Stimulated activated CD4-positive, alpha-beta T cell treated with anti-CD3 and anti-CD28 coated beads, Interleukin-1b, Interleukin-23, amount 100 ng/mL, for 1 hour (primary cell): ENCODE results near the gene ISCA1.

Source experiments
- DNase-seq, 2 donors: peaks; one replicate each; pipeline ENCODE4 v3.0.0-alpha.2; 2020; ENCODE audit warnings: low read depth in 2 of 2

ISCA1 gene

DNA sequence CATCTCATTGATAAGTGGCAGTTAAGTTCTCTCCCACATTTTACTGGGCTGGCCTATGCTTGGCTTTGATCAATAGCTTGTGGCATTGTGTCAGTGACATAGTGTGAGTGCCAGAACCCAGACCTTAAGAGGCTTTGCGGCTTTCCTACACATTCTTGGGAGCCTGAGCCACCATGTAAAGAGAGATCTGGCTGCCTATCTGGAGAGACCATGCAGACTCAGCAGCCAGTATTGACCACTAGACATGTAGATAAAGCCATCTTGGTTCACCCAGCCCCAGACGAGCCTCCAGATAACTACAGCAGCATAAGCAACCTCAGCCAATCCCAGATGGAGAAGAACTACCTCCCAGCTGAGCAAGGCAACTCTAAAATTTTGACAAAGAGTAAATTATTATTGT lies 51.5 kb downstream of the ISCA1 start:
- no peak for DNase-seq

DNA sequence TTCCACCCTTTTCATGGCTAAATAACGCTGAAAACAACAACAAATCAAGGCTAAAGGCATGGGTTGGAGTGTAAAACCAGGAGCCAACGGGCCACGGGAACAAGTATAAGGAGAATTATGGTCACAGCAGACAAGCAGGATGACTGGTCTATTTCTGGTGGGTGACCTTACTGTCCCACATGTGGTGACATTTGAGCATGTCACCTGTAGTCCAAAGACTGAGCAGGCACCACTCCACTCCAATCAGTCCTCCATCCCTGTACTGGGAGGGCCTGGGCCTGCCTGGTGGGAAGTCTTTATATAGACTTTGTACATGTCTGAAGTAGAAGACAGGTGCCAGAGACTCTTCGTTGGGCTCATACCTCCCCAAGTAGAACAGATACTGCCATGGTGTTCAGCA lies 59.7 kb downstream of the ISCA1 start:
- DNase-seq, result no peak

DNA sequence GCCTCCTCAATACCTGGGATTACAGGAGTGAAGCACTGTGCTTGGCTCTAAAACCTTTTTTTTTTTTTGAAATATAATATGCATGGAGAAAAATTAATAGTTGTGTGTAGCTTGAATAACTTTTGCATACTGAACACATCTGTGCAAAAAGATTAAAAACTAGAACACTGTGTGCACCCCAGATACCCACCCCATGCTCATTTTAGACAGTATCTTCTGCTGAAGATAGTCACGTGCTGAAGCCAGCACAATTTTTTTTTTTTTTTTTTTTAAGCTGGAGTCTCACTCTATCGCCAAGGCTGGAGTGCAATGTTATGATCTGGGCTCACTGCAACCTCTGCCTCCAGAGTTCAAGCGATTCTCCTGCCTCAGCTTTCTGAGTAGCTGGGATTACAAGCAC lies 62.7 kb downstream of the ISCA1 start:
- DNase-seq, result no peak

DNA sequence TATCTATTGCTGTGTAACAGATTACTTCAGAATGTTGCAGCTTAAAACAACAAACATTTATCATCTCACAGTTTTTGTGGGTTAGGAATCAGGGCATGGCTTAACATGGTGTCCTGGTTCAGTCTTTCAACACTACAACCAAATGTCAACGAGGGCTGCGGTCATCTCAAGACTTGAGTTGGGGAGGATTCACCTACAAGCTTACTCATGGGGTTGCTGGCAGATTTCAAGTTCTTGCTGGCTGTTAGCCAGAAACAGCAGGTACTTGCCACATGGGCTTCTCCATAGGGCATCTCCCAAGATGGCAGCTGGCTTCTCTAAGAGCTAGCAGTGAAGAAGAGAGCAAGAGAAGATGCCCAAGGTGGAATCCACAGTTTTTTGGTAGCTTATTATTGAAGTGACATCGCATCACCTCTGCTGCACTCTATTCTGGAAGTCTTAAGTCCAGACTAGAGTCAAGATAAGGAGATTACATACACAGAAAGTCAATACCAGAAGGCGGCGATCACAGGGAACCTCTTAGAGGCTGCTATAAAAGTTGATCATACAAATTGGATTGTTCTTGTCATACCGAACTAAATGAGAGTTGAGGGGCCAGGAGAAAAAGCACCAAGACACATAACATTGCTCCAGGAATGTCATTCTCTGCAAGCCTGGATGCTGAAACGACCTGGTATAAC lies 65.1 kb downstream of the ISCA1 start:
- no peak for DNase-seq
